Measurements from ENCODE around the gene PTH2R.

GRCh38 chr2:208415255-208415654 lies 8.7 kb downstream of the PTH2R start:
- TF ChIP-seq CTCF (IDR thresholded peaks at IDR 0.05; ENCODE audit: low read depth, low read length, poor library complexity, severe bottlenecking) = no peak
- TF ChIP-seq EZH2phosphoT487 (IDR thresholded peaks at IDR 0.05; ENCODE audit: borderline replicate concordance, low read length) = no peak

All from DOHH2 (cell line).